Superior temporal gyrus (tissue), 1 donor: ENCODE measurements around the gene DCAF17.

Experiments
- DNase-seq: peaks from one replicate; pipeline ENCODE4 v3.0.0-alpha.2; 2016; ENCODE audit errors: extremely low spot score

Gene DCAF17

GRCh38 chr2:171434013-171434989, at the start of gene DCAF17:
Gene DCAF17 (plus strand): TSS chr2:171434226. CDS start chr2:171434578, 352 bp downstream.
- peak; percentile 96 for DNase-seq

- DNase-seq = no peak
These were observed 47.4 kb upstream of the DCAF17 start for GRCh38 chr2:171386627-171387026.

- DNase-seq = no peak
These were observed 47.0 kb upstream of the DCAF17 start for GRCh38 chr2:171387052-171387451.

GRCh38 chr2:171389325-171389724, 44.7 kb upstream of the DCAF17 start:
- no peak for DNase-seq

GRCh38 chr2:171389780-171390179, 44.2 kb upstream of the DCAF17 start:
- DNase-seq = no peak

GRCh38 chr2:171390941-171391516, 43.0 kb upstream of the DCAF17 start:
- no peak for DNase-seq

- DNase-seq = no peak
These were observed 42.5 kb upstream of the DCAF17 start for GRCh38 chr2:171391532-171391931.

GRCh38 chr2:171393487-171393886, 40.5 kb upstream of the DCAF17 start:
- no peak for DNase-seq

GRCh38 chr2:171394164-171394740, 39.8 kb upstream of the DCAF17 start:
- no peak for DNase-seq

- no peak for DNase-seq
These were observed 34.7 kb upstream of the DCAF17 start for GRCh38 chr2:171399292-171399691.

GRCh38 chr2:171400395-171400794, 33.6 kb upstream of the DCAF17 start:
- no peak for DNase-seq

GRCh38 chr2:171401947-171402346, 32.1 kb upstream of the DCAF17 start:
- no peak for DNase-seq

- DNase-seq = no peak
These were observed 31.0 kb upstream of the DCAF17 start for GRCh38 chr2:171402906-171403580.

- no peak for DNase-seq
These were observed 29.8 kb upstream of the DCAF17 start for GRCh38 chr2:171404261-171404660.

- DNase-seq = no peak
These were observed 29.3 kb upstream of the DCAF17 start for GRCh38 chr2:171404719-171405118.

- no peak for DNase-seq
These were observed 28.5 kb upstream of the DCAF17 start for GRCh38 chr2:171405546-171405945.

- no peak for DNase-seq
These were observed 28.0 kb upstream of the DCAF17 start for GRCh38 chr2:171406044-171406443.

- no peak for DNase-seq
These were observed 26.9 kb upstream of the DCAF17 start for GRCh38 chr2:171407030-171407675.

GRCh38 chr2:171407676-171408044, 26.4 kb upstream of the DCAF17 start:
- DNase-seq = no peak

- no peak for DNase-seq
These were observed 24.5 kb upstream of the DCAF17 start for GRCh38 chr2:171409436-171409971.

- DNase-seq = no peak
These were observed 23.9 kb upstream of the DCAF17 start for GRCh38 chr2:171410101-171410500.
